Measurements from ENCODE around the gene SCRN2. TPM values are rescaled to one million over a fixed set of nuclear protein-coding genes. Genes with fewer than 3 reads are reported as not detected.

SCRN2 gene
- total and polyA plus RNA-seq, 2 of the 8 experiments (the other 6 are each of a cell fraction or from before 2014, with no cell fraction given) = 24.4 to 42.3 TPM

- Histone ChIP-seq H4K20me1 (replicated peaks in 1 of 2; ENCODE audit: control insufficient read depth in 1 of 2, insufficient read depth in 2 of 2, low read length in 2 of 2) (peaks cover 2% of the 10 kb centered on the region in 2 experiments), H2AFZ (ENCODE audit: low read length) (no peak overlapping the region), H3K4me1 (replicated peaks in 1 of 4; ENCODE audit: control insufficient read depth in 3 of 4, insufficient read depth in 4 of 4, low read length in 3 of 4) (no peaks in the 10 kb centered on the region), H3K27ac (ENCODE audit: low read depth, low read length) (no peak overlapping the region), H2BK12ac (ENCODE audit: low read depth, low read length) (no peak overlapping the region), H3K36me3 (ENCODE audit: control insufficient read depth in 2 of 4, insufficient read depth in 4 of 4, low read length in 3 of 4) (no peaks in the 10 kb centered on the region; a peak in 1 of 8 replicates), H2BK120ac (replicated peaks; ENCODE audit: low read depth, low read length) (no peak overlapping the region), H3K27me3 (replicated peaks in 1 of 4; ENCODE audit: control insufficient read depth in 3 of 4, extremely low read depth in 1 of 4, insufficient read depth in 3 of 4, low read length in 3 of 4) (no peaks in the 10 kb centered on the region), H3K14ac (ENCODE audit: insufficient read length) (no peak overlapping the region), H3K18ac (ENCODE audit: extremely low read depth, low read length) (no peak overlapping the region), H3K79me1 (ENCODE audit: low read depth, low read length) (no peaks in the 10 kb centered on the region), H2BK20ac (ENCODE audit: low read length) (no peak overlapping the region), H3K9ac (replicated peaks in 1 of 4; ENCODE audit: extremely low read depth in 1 of 4, low read depth in 3 of 4, low read length in 3 of 4) (no peak overlapping the region), H3K4me2 (ENCODE audit: insufficient read depth in 1 of 2, low read depth in 2 of 2, low read length in 2 of 2) (no peak overlapping the region), H4K91ac (replicated peaks; ENCODE audit: insufficient read length, low read length) (no peak overlapping the region), H3K23ac (ENCODE audit: insufficient read length) (no peak overlapping the region), H2AK5ac (ENCODE audit: low read depth, low read length) (no peak overlapping the region), H3K9me3 (ENCODE audit: insufficient read depth in 2 of 2, low read depth in 1 of 2, low read length in 1 of 2) (no peaks in the 10 kb centered on the region), H3K4ac (replicated peaks; ENCODE audit: insufficient read length, low read depth, low read length) (no peak overlapping the region), H3K4me3 (ENCODE audit: extremely low read depth in 1 of 4, insufficient read depth in 2 of 4, low read depth in 3 of 4, low read length in 4 of 4) (no peak overlapping the region), H4K8ac (ENCODE audit: extremely low read depth, insufficient read depth, low read length) (no peak overlapping the region), H3K79me2 (ENCODE audit: control insufficient read depth in 1 of 2, insufficient read depth in 2 of 2, low read length in 2 of 2) (no peaks in the 10 kb centered on the region), H3K56ac (replicated peaks; ENCODE audit: insufficient read length, low read depth, low read length) (no peak overlapping the region), H3K23me2 (ENCODE audit: low read depth, low read length) (no peaks in the 10 kb centered on the region), H4K5ac (ENCODE audit: insufficient read length, low read depth, low read length) (no peak overlapping the region), H2BK15ac (ENCODE audit: low read length) (no peak overlapping the region), H2BK5ac (ENCODE audit: low read depth, low read length) (no peak overlapping the region)
- no peak for DNase-seq (ENCODE audit: low read depth in 1 of 2, low spot score in 2 of 2)
- ChIA-PET POLR2A (ENCODE audit: partially characterized antibody) (interaction anchor here (1.2 kb wide), 1 partner anchor 44 kb away, joined by 3 read pairs; no protein-coding TSS in a partner anchor), CTCF (ENCODE audit: partially characterized antibody) (interaction anchor here (0.7 to 5.6 kb wide), 10 partner anchors 11 to 1000 kb away, joined by 3 to 57 read pairs (median 4); partner anchors contain the start of gene OSBPL7)
- WGBS, 2 experiments (ENCODE audit: extremely low coverage in 1 of 2, insufficient coverage in 1 of 2, insufficient read length in 1 of 2, insufficient replicate concordance in 2 of 2, low coverage in 1 of 2, low lambda C conversion rate in 2 of 2, missing lambda C conversion rate in 1 of 2) = 83% methylated on average over 3 of the region's 3 CpGs; no CpG with 5 or more reads in 1 of the 2 experiments
- no peak for FAIRE-seq
- no peak for TF ChIP-seq NRF1 (IDR thresholded peaks at IDR 0.05; ENCODE audit: low read depth, low read length)
- TF ChIP-seq SIRT6 (IDR thresholded peaks at IDR 0.05; ENCODE audit: low read length) = no peak
Observed at GRCh38 chr17:47804461-47804860, 36.6 kb downstream of the SCRN2 start.

All from H1 (cell line).